ENCODE measurements around the gene RTP3.

The RTP3 gene

GRCh38 chr3:46477756-46478155 is 20.0 kb upstream of the RTP3 start:
- H3K4me3 ChIP-seq (ENCODE audit: low read depth, low read length): no peak overlapping the region
- in situ Hi-C loops (cut with HindIII; ENCODE audit: low sequenced_read_pairs): no loop called here
- TF ChIP-seq, protein P1, sequence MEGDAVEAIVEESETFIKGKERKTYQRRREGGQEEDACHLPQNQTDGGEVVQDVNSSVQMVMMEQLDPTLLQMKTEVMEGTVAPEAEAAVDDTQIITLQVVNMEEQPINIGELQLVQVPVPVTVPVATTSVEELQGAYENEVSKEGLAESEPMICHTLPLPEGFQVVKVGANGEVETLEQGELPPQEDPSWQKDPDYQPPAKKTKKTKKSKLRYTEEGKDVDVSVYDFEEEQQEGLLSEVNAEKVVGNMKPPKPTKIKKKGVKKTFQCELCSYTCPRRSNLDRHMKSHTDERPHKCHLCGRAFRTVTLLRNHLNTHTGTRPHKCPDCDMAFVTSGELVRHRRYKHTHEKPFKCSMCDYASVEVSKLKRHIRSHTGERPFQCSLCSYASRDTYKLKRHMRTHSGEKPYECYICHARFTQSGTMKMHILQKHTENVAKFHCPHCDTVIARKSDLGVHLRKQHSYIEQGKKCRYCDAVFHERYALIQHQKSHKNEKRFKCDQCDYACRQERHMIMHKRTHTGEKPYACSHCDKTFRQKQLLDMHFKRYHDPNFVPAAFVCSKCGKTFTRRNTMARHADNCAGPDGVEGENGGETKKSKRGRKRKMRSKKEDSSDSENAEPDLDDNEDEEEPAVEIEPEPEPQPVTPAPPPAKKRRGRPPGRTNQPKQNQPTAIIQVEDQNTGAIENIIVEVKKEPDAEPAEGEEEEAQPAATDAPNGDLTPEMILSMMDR (IDR thresholded peaks at IDR 0.05; ENCODE audit: low read depth, low read length, missing control alignments): no peak
- DNase-seq (ENCODE audit: low read depth): no peak

- TF ChIP-seq, protein P1 (IDR thresholded peaks at IDR 0.05; ENCODE audit: low read depth, low read length, missing control alignments): no peak
- no peak overlapping the region for H3K4me3 ChIP-seq (ENCODE audit: low read depth, low read length)
- in situ Hi-C loops (cut with HindIII; ENCODE audit: low sequenced_read_pairs): no loop called here
- DNase-seq (ENCODE audit: low read depth): no peak
Measured at GRCh38 chr3:46478341-46478740, 19.4 kb upstream of the RTP3 start.

DNA sequence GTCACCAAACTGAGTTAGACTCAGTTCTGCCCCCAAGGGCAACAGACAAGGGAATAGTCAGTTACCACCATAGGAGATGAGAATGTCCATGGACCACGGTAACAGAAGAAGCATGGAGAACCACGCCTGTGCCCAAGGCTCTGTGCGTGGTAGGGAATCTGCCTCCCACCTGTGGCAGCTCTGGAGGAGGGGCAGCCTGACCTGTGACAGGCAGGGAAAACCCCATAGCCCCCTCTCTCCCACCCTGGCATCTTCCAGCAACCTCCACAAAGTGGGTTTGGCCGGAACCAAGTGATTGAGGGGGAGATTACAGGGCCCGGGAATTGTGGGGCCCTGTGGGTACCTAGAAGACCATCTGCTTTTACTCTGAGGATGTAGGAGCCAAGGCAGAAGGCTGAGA is 18.8 kb upstream of the RTP3 start:
- in situ Hi-C loops (cut with HindIII; ENCODE audit: low sequenced_read_pairs): no loop called here
- H3K4me3 ChIP-seq (ENCODE audit: low read depth, low read length): no peak overlapping the region
- TF ChIP-seq, protein P1 (IDR thresholded peaks at IDR 0.05; ENCODE audit: low read depth, low read length, missing control alignments): no peak
- DNase-seq (ENCODE audit: low read depth): no peak

- DNase-seq (ENCODE audit: low read depth): no peak
- H3K4me3 ChIP-seq (ENCODE audit: low read depth, low read length): no peak overlapping the region
- in situ Hi-C loops (cut with HindIII; ENCODE audit: low sequenced_read_pairs): no loop called here
- TF ChIP-seq, protein P1 (IDR thresholded peaks at IDR 0.05; ENCODE audit: low read depth, low read length, missing control alignments): no peak
Measured at GRCh38 chr3:46479696-46480095, 18.1 kb upstream of the RTP3 start.

GRCh38 chr3:46480491-46481195 is 17.1 kb upstream of the RTP3 start:
- in situ Hi-C loops (cut with HindIII; ENCODE audit: low sequenced_read_pairs): no loop called here
- TF ChIP-seq, protein P1 (IDR thresholded peaks at IDR 0.05; ENCODE audit: low read depth, low read length, missing control alignments): no peak

GRCh38 chr3:46481636-46482035 is 16.1 kb upstream of the RTP3 start:
- in situ Hi-C loops (cut with HindIII; ENCODE audit: low sequenced_read_pairs): no loop called here

More at GRCh38 chr3:46480491-46481195, 17.1 kb upstream of the RTP3 start:
- no peak for DNase-seq (ENCODE audit: low read depth)
- no peak overlapping the region for H3K4me3 ChIP-seq (ENCODE audit: low read depth, low read length)

More at GRCh38 chr3:46481636-46482035, 16.1 kb upstream of the RTP3 start:
- no peak for DNase-seq (ENCODE audit: low read depth)
- no peak overlapping the region for H3K4me3 ChIP-seq (ENCODE audit: low read depth, low read length)
- TF ChIP-seq, protein P1 (IDR thresholded peaks at IDR 0.05; ENCODE audit: low read depth, low read length, missing control alignments): no peak

Measured in astrocyte of the cerebellum (primary cell).